Liver (tissue), 9 donors: Measurements from ENCODE around the gene TMEM212. TPM values are rescaled to one million over a fixed set of nuclear protein-coding genes. Genes with fewer than 3 reads are reported as not detected.

ENCODE experiments used
- DNase-seq: peaks from one replicate; pipeline ENCODE4 v3.0.0-alpha.2; 2017; ENCODE audit warnings: low spot score
- H3K27ac ChIP-seq, 2 donors: one replicate each; pipeline ENCODE4 v1.7.0; 2013; ENCODE audit warnings: inconsistent platforms in 2 of 2, low read length in 2 of 2, control low read depth in 1 of 2, low read depth in 1 of 2, mild to moderate bottlenecking in 1 of 2
- H3K27me3 ChIP-seq, 4 donors: one replicate each; pipeline versions ENCODE4 v1.6.1 to v1.7.0; 2013; ENCODE audit warnings: low read length in 3 of 4, inconsistent platforms in 1 of 4, mild to moderate bottlenecking in 1 of 4, moderate library complexity in 1 of 4; ENCODE audit not compliant: control insufficient read depth in 4 of 4, insufficient read depth in 4 of 4
- H3K36me3 ChIP-seq, 4 donors: one replicate each; pipeline versions ENCODE4 v1.6.1 to v1.7.0; 2013; ENCODE audit warnings: low read length in 3 of 4, mild to moderate bottlenecking in 3 of 4, low read depth in 1 of 4, moderate library complexity in 1 of 4; ENCODE audit not compliant: control insufficient read depth in 4 of 4, insufficient read depth in 3 of 4
- H3K4me1 ChIP-seq, 4 donors: one replicate each; pipeline versions ENCODE4 v1.6.1 to v1.7.0; 2013; ENCODE audit warnings: low read length in 3 of 4, mild to moderate bottlenecking in 3 of 4, moderate library complexity in 1 of 4; ENCODE audit not compliant: control insufficient read depth in 4 of 4, insufficient read depth in 4 of 4
- H3K4me3 ChIP-seq, 3 donors: one replicate each; pipeline versions ENCODE4 v1.6.1 to v1.7.0; 2013; ENCODE audit warnings: low read length in 3 of 3, control low read depth in 1 of 3, low read depth in 1 of 3, mild to moderate bottlenecking in 1 of 3
- H3K9ac ChIP-seq, 2 donors: one replicate each; pipeline ENCODE4 v1.7.0; 2013; ENCODE audit warnings: low read length in 2 of 2, mild to moderate bottlenecking in 2 of 2, moderate library complexity in 2 of 2, control low read depth in 1 of 2, low read depth in 1 of 2
- H3K9me3 ChIP-seq, 4 donors: one replicate each; pipeline versions ENCODE4 v1.6.1 to v1.7.0; 2013; ENCODE audit warnings: low read length in 3 of 4; ENCODE audit not compliant: control insufficient read depth in 4 of 4
- FOXA1 ChIP-seq: IDR thresholded peaks from 2 replicates; pipeline ENCODE4 v1.6.1; 2016; ENCODE audit warnings: antibody characterized with exemption
- FOXA2 ChIP-seq: IDR thresholded peaks from 2 replicates; pipeline ENCODE4 v1.6.1; 2016; ENCODE audit warnings: antibody characterized with exemption
- GABPA ChIP-seq, 2 donors: IDR thresholded peaks in 1 of 2; conservative IDR thresholded peaks in 1 of 2; 2 replicates each; pipeline ENCODE4 v1.6.1; 2016; ENCODE audit warnings: antibody characterized with exemption in 2 of 2, mild to moderate bottlenecking in 1 of 2, moderate library complexity in 1 of 2
- HNF4A ChIP-seq, 2 donors: conservative IDR thresholded peaks; 2 replicates each; pipeline ENCODE4 v1.6.1; 2016; ENCODE audit warnings: antibody characterized with exemption in 2 of 2, mild to moderate bottlenecking in 2 of 2
- HNF4G ChIP-seq: IDR thresholded peaks from 2 replicates; pipeline ENCODE4 v1.6.1; 2016; ENCODE audit warnings: antibody characterized with exemption
- JUND ChIP-seq, 2 donors: IDR thresholded peaks; 2 replicates each; pipeline ENCODE4 v1.6.1; 2016; ENCODE audit warnings: antibody characterized with exemption in 2 of 2
- NR2F2 ChIP-seq: IDR thresholded peaks from 2 replicates; pipeline ENCODE4 v1.6.1; 2016; ENCODE audit warnings: antibody characterized with exemption
- RAD21 ChIP-seq, 2 donors: IDR thresholded peaks; 2 replicates each; pipeline ENCODE4 v1.6.1; 2016; ENCODE audit warnings: antibody characterized with exemption in 2 of 2, mild to moderate bottlenecking in 2 of 2
- RXRA ChIP-seq, 2 donors: IDR thresholded peaks; 2 replicates each; pipeline ENCODE4 v1.6.1; 2017 to 2018; ENCODE audit warnings: antibody characterized with exemption in 2 of 2, mild to moderate bottlenecking in 1 of 2
- SP1 ChIP-seq: IDR thresholded peaks from 2 replicates; pipeline ENCODE4 v1.6.1; 2018; ENCODE audit warnings: antibody characterized with exemption, mild to moderate bottlenecking
- TAF1 ChIP-seq: conservative IDR thresholded peaks from 2 replicates; pipeline ENCODE4 v1.6.1; 2016; ENCODE audit warnings: antibody characterized with exemption, mild to moderate bottlenecking
- WGBS: extraction: QIAGEN DNeasy Blood & Tissue Kit; methylation state at CpG from one replicate; pipeline ENCODE4 v1.1.7; 2013; 5-methylcytosine and 5-hydroxymethylcytosine counted together
- polyA plus RNA-seq, 2 donors: library from polyadenylated mRNA; stranded (reverse) in 1 of 2; unstranded in 1 of 2; fragments of 200-250 nt in 1 of 2; fragments of >200 nt in 1 of 2; fragmentation: Nextera tagmentation in 1 of 2; extraction: Ambion mirVana in 1 of 2; gene quantifications; one replicate each; pipeline versions ENCODE4 v1.2.1 to v1.2.3, GENCODE V29; 2013 to 2015
- total RNA-seq, 2 donors: library from RNA; depleted of rRNA; stranded (reverse); fragments of >200 nt; gene quantifications; one replicate each; pipeline ENCODE4 v1.2.3, GENCODE V29; 2014
- TF ChIP-seq, protein P1 (sequence below): IDR thresholded peaks from 2 replicates; pipeline ENCODE4 v1.6.1; 2016; ENCODE audit warnings: antibody characterized with exemption
- TF ChIP-seq, protein P2 (sequence below): IDR thresholded peaks from 2 replicates; pipeline ENCODE4 v1.6.1; 2016; ENCODE audit warnings: antibody characterized with exemption
- TF ChIP-seq, protein P3 (sequence below): IDR thresholded peaks from 2 replicates; pipeline ENCODE4 v1.6.1; 2016; ENCODE audit warnings: antibody characterized with exemption, mild to moderate bottlenecking
- donor health status: healthy.
- donor health status: healthy.
- donor health status: healthy.
- donor health status: healthy.
- donor health status: healthy.

The TMEM212 gene
- total and polyA plus RNA-seq, 4 donors, result not detected

DNA sequence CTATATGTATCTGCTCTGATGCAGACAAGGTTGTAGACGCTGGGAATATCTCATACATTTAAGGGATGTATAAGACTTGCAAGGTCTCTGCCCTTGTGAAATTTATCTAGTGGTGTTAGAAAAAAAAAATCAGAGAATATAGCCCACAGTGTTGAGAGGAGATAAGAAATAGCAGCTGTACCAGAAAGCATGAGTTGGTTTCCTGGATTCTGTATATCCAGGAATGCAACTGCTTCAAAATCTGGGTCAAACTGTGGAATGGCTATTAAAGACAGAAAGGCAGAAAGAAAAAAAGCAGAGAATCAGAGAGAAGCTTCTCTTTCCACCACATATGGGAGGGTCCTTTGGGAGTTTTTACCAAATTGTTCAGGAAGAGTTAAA, 1.5 kb upstream of the TMEM212 start:
- Histone ChIP-seq H3K9me3 (no peaks in the 10 kb centered on the region), H3K4me1 (peaks cover 3 to 49% (median 44%) of the 10 kb centered on the region in 4 donors), H3K27ac (peak overlapping the region; percentile 65 to 66), H3K4me3 (no peak overlapping the region), H3K27me3 (no peaks in the 10 kb centered on the region), H3K36me3 (no peaks in the 10 kb centered on the region), H3K9ac (no peak overlapping the region)
- TF ChIP-seq, protein P1, sequence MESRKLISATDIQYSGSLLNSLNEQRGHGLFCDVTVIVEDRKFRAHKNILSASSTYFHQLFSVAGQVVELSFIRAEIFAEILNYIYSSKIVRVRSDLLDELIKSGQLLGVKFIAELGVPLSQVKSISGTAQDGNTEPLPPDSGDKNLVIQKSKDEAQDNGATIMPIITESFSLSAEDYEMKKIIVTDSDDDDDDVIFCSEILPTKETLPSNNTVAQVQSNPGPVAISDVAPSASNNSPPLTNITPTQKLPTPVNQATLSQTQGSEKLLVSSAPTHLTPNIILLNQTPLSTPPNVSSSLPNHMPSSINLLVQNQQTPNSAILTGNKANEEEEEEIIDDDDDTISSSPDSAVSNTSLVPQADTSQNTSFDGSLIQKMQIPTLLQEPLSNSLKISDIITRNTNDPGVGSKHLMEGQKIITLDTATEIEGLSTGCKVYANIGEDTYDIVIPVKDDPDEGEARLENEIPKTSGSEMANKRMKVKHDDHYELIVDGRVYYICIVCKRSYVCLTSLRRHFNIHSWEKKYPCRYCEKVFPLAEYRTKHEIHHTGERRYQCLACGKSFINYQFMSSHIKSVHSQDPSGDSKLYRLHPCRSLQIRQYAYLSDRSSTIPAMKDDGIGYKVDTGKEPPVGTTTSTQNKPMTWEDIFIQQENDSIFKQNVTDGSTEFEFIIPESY, result no peak
- TF ChIP-seq FOXA2 (no peak), JUND (IDR thresholded peaks at IDR 0.05) (no peak), FOXA1 (no peak), NR2F2 (no peak), GABPA (IDR thresholded peaks at IDR 0.05 in 1 of 2, conservative IDR thresholded peaks at IDR 0.05 in 1 of 2) (no peak)
- TF ChIP-seq, protein P2, sequence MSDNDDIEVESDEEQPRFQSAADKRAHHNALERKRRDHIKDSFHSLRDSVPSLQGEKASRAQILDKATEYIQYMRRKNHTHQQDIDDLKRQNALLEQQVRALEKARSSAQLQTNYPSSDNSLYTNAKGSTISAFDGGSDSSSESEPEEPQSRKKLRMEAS, result no peak
- DNase-seq, result no peak
- 36% methylated on average over 1 of the region's 1 CpG for WGBS

DNA sequence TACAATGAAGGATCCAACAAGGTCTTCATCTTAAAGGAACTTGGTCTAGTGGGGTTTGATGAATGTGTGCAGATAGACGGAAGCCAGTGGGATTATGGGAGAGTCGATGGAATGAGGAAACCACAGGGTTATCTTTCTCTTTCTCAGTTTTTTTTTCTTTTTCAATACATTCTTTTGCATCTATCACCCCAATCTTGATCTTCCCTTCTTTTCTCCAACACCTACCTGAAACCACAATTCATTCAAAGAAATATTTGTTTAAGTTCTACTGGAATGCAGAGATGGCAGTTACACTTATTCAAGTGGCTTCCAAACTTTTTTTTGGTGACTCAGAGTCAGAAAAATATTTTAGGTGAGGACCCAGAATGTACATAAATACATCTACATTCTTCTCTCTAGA, 1.7 kb downstream of the TMEM212 start:
- Histone ChIP-seq H3K27me3 (no peaks in the 10 kb centered on the region), H3K9me3 (no peaks in the 10 kb centered on the region), H3K4me1 (peaks cover 3 to 24% (median 22%) of the 10 kb centered on the region in 4 donors), H3K4me3 (no peak overlapping the region), H3K9ac (no peak overlapping the region), H3K27ac (no peak overlapping the region), H3K36me3 (no peaks in the 10 kb centered on the region)
- no peak for DNase-seq
- 97% methylated on average over 2 of the region's 2 CpGs for WGBS
- TF ChIP-seq RAD21 (IDR thresholded peaks at IDR 0.05) (no peak), RXRA (IDR thresholded peaks at IDR 0.05) (no peak), HNF4G (no peak), TAF1 (no peak), NR2F2 (no peak), SP1 (no peak), HNF4A (conservative IDR thresholded peaks at IDR 0.05) (no peak)
- TF ChIP-seq, protein P3, sequence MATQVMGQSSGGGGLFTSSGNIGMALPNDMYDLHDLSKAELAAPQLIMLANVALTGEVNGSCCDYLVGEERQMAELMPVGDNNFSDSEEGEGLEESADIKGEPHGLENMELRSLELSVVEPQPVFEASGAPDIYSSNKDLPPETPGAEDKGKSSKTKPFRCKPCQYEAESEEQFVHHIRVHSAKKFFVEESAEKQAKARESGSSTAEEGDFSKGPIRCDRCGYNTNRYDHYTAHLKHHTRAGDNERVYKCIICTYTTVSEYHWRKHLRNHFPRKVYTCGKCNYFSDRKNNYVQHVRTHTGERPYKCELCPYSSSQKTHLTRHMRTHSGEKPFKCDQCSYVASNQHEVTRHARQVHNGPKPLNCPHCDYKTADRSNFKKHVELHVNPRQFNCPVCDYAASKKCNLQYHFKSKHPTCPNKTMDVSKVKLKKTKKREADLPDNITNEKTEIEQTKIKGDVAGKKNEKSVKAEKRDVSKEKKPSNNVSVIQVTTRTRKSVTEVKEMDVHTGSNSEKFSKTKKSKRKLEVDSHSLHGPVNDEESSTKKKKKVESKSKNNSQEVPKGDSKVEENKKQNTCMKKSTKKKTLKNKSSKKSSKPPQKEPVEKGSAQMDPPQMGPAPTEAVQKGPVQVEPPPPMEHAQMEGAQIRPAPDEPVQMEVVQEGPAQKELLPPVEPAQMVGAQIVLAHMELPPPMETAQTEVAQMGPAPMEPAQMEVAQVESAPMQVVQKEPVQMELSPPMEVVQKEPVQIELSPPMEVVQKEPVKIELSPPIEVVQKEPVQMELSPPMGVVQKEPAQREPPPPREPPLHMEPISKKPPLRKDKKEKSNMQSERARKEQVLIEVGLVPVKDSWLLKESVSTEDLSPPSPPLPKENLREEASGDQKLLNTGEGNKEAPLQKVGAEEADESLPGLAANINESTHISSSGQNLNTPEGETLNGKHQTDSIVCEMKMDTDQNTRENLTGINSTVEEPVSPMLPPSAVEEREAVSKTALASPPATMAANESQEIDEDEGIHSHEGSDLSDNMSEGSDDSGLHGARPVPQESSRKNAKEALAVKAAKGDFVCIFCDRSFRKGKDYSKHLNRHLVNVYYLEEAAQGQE, result no peak
